A673 (cell line): Measurements from ENCODE around the gene TWSG1.
"Not testable (repeated sequence)": the region's sequence is repeated elsewhere in the genome, so short reads cannot be mapped to it uniquely, and the experiment has no call there.

ENCODE experiments used
- EZH2 ChIP-seq: fragments of 200-600 bp; sonication (generic); IDR thresholded peaks from 2 replicates; pipeline ENCODE4 v1.6.1; 2017; ENCODE audit warnings: borderline replicate concordance, low read depth, mild to moderate bottlenecking, mixed read lengths, antibody characterized with exemption, low read length; ENCODE audit not compliant: poor library complexity, severe bottlenecking
- TF ChIP-seq, protein P1 (sequence below): fragments of 300-800, 200-600 bp; sonication (generic); conservative IDR thresholded peaks from 2 replicates; pipeline ENCODE4 v1.5.1; 2017; ENCODE audit warnings: low read depth, mild to moderate bottlenecking, antibody characterized with exemption, low read length, moderate library complexity, mixed read lengths

DNA sequence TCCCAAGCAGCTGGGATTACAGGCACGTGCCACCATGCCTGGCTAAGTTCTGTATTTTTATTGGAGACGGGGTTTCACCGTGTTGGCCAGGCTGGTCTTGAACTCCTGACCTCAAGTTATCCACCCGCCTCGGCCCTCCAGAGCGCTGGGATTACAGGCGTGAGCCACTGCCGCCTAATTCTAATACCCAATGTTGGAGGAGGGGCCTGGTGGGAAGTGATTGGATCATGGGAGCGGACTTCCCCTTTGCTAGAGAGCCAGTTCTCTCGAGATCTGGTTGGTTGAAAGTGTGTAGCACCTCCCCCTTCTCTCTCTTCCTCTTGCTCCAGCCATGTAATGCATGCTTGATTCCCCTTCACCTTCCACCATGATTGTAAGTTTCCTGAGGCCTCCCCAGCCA lies 98.5 kb downstream of the TWSG1 start:
- not testable (repeated sequence) for TF ChIP-seq EZH2
- TF ChIP-seq, protein P1, sequence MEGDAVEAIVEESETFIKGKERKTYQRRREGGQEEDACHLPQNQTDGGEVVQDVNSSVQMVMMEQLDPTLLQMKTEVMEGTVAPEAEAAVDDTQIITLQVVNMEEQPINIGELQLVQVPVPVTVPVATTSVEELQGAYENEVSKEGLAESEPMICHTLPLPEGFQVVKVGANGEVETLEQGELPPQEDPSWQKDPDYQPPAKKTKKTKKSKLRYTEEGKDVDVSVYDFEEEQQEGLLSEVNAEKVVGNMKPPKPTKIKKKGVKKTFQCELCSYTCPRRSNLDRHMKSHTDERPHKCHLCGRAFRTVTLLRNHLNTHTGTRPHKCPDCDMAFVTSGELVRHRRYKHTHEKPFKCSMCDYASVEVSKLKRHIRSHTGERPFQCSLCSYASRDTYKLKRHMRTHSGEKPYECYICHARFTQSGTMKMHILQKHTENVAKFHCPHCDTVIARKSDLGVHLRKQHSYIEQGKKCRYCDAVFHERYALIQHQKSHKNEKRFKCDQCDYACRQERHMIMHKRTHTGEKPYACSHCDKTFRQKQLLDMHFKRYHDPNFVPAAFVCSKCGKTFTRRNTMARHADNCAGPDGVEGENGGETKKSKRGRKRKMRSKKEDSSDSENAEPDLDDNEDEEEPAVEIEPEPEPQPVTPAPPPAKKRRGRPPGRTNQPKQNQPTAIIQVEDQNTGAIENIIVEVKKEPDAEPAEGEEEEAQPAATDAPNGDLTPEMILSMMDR, result not testable (repeated sequence)
